HG03064 (cell line): ENCODE data around the gene PHPT1.
"Not testable (repeated sequence)": the region's sequence is repeated elsewhere in the genome, so short reads cannot be mapped to it uniquely, and the experiment has no call there.

Source experiments
- ATAC-seq: cut with Tn5 transposase; IDR thresholded peaks from one replicate; pipeline ENCODE4 v1.9.1; 2021; ENCODE audit warnings: low read depth; ENCODE audit not compliant: unreplicated experiment

Gene PHPT1

GRCh38 chr9:136881691-136882108 lies 32.5 kb downstream of the PHPT1 start:
- ATAC-seq, result no peak

DNA sequence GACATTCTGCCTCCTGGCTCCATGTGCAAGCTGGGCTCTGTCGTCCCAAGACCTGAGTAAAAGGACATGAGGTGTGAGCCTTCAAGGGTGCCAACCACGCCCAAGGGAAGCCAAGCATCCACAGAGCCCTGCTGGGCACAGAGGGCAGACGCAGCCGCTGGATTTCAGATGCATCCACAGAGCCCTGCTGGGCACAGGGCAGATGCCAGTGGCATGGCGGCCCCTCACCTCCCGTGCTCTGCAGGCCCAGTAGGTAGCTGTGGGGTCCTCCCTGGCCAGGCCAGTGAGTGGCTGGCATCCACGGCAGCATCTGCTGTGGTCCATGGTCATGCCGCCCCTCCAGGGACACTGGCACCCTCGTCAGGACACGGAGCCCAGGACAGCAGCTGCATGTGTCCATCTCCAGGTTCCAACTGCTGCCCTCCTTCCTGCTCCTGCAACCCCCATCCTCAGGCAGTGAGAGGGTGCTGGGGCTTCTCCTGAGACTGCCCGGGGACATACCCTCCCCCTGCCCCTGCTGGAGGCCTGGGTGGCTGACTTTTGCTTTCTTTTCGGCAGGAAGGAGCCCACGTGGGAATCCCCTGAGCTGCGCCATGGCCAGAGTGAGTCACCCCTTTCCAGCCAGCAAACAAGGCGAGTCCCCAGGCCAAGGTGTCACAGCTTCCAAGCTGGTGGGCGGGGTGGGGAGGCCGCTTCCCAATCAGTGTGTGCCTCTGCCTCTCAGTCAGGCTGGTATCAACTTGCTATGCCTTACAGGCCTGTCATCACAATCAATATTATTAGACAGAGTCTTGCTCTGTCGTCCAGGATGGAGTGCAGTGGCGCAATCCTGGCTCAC lies 33.1 kb downstream of the PHPT1 start:
- ATAC-seq, result no peak

- not testable (repeated sequence) for ATAC-seq
These were observed 33.7 kb downstream of the PHPT1 start for GRCh38 chr9:136882947-136883283.

DNA sequence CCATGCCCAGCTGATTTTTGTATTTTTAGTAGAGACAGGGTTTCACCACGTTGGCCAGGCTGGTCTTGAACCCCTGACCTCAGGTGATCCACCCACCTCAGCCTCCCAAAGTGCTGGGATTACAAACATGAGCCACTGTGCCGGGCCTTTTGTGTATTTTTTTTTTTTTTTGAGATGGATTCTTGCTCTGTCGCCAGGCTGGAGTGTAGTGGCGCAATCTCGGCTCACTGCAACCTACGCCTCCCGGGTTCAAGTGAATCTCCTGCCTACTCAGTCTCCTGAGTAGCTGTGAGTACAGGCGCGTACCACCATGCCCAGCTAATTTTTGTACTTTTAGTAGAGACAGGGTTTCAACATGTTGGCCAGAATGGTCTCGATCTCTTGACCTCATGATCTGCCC lies 34.5 kb downstream of the PHPT1 start:
- not testable (repeated sequence) for ATAC-seq

GRCh38 chr9:136885950-136886578 lies 36.9 kb downstream of the PHPT1 start, which contains the start of gene TRAF2:
TSS of gene TRAF2 (plus strand) at chr9:136886516. CDS start at chr9:136898741, 12,225 bp downstream.
- ATAC-seq, result peak; percentile 74

- ATAC-seq, result peak; percentile 20
These were observed 37.7 kb downstream of the PHPT1 start for GRCh38 chr9:136886610-136887597.

DNA sequence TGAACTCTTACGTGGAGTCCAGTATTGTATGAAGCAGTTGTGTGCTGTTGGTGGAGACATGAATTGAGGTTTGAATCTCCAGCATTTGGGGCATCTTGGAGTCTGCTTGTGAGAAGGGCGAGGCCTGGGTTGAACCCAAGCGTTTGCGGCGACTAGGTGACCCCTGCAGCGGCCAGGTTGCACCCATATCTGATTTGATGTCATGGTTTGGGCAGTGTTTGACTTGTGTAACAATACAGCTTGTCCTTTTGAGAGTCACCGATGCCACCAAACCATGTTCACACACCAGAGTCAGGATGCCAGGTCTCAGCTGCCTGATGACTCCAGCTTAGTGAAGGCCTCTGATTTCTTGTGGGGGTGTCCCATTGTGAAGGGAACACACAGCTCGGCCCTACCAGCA lies 39.2 kb downstream of the PHPT1 start:
- ATAC-seq, result no peak

DNA sequence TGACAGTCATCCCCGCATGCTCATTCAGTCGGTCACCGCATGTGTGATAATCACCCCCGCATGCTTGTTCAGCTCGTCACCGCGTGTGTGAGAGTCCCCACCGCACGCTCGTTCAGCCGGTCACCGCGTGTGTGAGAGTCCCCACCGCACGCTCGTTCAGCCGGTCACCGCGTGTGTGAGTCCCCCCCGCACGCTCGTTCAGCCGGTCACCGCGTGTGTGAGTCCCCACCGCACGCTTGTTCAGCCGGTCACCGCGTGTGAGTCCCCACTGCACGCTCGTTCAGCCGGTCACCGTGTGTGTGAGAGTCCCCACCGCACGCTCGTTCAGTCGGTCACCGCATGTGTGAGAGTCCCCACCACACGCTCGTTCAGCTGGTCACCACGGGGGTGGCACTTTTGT lies 40.6 kb downstream of the PHPT1 start:
- ATAC-seq, result no peak

GRCh38 chr9:136890661-136891060 lies 41.5 kb downstream of the PHPT1 start:
- no peak for ATAC-seq

DNA sequence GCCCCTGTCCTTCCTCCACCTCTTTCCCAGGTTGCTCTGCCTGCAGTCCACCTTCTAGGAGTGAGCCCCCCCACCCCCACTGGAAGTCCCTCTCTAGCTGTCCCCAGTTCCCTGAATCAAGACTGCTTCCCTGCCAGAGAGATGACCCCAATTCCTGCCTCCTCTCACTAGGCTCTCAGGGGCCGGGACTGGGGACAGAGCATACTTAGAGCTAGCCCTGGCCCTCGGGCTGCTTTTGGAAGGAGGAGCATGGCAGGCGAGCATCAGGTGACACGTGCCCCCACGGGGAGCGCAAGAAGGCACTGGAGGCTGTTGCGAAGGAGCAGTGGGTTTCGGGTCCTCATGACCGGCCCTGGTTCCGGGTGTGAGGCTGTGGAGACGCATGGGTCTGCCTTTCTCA lies 46.8 kb downstream of the PHPT1 start:
- no peak for ATAC-seq

GRCh38 chr9:136898483-136899100 lies 49.4 kb downstream of the PHPT1 start:
- no peak for ATAC-seq

DNA sequence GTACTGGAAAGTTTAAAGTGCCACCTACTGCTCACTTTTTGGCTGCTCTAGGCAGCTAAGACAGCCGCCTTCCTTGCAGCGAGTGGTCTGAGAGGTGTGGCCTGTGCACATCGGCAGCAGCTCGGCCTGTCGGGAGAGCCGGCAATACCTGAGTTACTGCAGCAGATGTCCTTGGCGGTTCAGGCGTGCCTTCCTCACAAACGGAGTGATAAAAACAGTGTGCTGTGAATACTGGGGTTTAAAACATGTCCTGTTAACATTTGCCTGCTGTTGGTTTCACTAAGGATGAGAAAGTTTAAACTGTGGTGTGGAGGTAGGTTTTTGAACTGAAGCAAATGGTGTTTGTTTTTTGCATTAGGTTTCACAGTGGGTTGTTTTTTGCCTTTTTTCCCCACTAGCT lies 50.0 kb downstream of the PHPT1 start:
- no peak for ATAC-seq

- no peak for ATAC-seq
These were observed 51.3 kb downstream of the PHPT1 start for GRCh38 chr9:136900556-136900955.
